H1 (cell line): ENCODE data around the gene CYTH1. TPM values are rescaled to one million over a fixed set of nuclear protein-coding genes. Genes with fewer than 3 reads are reported as not detected.

ENCODE experiments used
- CTCF ChIA-PET: fragments of 300-600 bp; sonication (Branson Sonifier 250); formaldehyde crosslinking; loops from one replicate; lab custom pipeline; 2021; ENCODE audit not compliant: partially characterized antibody; lab: Charles Lee
- POLR2A ChIA-PET: fragments of 300-600 bp; sonication (Branson Sonifier 250); formaldehyde crosslinking; loops from one replicate; lab custom pipeline; 2021; ENCODE audit warnings: inconsistent platforms; ENCODE audit not compliant: partially characterized antibody; lab: Charles Lee
- DNase-seq, 2 experiments: peaks; one replicate each; pipeline versions ENCODE4 v3.0.0 to v3.0.0-alpha.2; 2010 to 2022; ENCODE audit warnings: low spot score in 2 of 2, low read depth in 1 of 2, mixed read lengths in 1 of 2
- FAIRE-seq: peaks from 2 replicates; lab custom pipeline; 2011; peaks lifted over from hg19 to GRCh38; lab: Jason Lieb, UNC
- H2AFZ ChIP-seq: 2 replicates; pipeline ENCODE4 v1.8.1; 2012; ENCODE audit warnings: low read length, inconsistent platforms
- H2AK5ac ChIP-seq: 2 replicates; pipeline ENCODE4 v1.6.1; 2013; ENCODE audit warnings: low read depth, low read length
- H2BK120ac ChIP-seq: replicated peaks from 2 replicates; pipeline ENCODE3; 2013; ENCODE audit warnings: low read depth, low read length, inconsistent platforms
- H2BK12ac ChIP-seq: 2 replicates; pipeline ENCODE4 v1.6.1; 2013; ENCODE audit warnings: low read depth, low read length
- H2BK15ac ChIP-seq: 2 replicates; pipeline ENCODE4 v1.6.1; 2013; ENCODE audit warnings: low read length
- H2BK20ac ChIP-seq: 2 replicates; pipeline ENCODE4 v1.6.1; 2013; ENCODE audit warnings: low read length
- H2BK5ac ChIP-seq: 2 replicates; pipeline ENCODE4 v1.6.1; 2013; ENCODE audit warnings: low read depth, low read length
- H3K14ac ChIP-seq: 2 replicates; pipeline ENCODE4 v1.6.1; 2013; ENCODE audit warnings: inconsistent platforms; ENCODE audit not compliant: insufficient read length
- H3K18ac ChIP-seq: 2 replicates; pipeline ENCODE4 v1.6.1; 2013; ENCODE audit warnings: low read length; ENCODE audit errors: extremely low read depth
- H3K23ac ChIP-seq: 2 replicates; pipeline ENCODE4 v1.6.1; 2013; ENCODE audit warnings: inconsistent platforms; ENCODE audit not compliant: insufficient read length
- H3K23me2 ChIP-seq: 2 replicates; pipeline ENCODE4 v1.6.1; 2013; ENCODE audit warnings: low read depth, low read length
- H3K27ac ChIP-seq: 2 replicates; pipeline ENCODE4 v1.6.1; 2011; ENCODE audit warnings: low read depth, low read length, inconsistent platforms
- H3K27me3 ChIP-seq, 4 experiments: replicated peaks in 1 of 4; 1 replicate in 1 of 4; 2 replicates in 3 of 4; pipeline versions ENCODE4 v1.6.1 to v1.8.1; 2011 to 2013; ENCODE audit warnings: low read length in 3 of 4, mild to moderate bottlenecking in 3 of 4, inconsistent platforms in 2 of 4, mixed read lengths in 2 of 4, moderate library complexity in 1 of 4; ENCODE audit not compliant: control insufficient read depth in 3 of 4, insufficient read depth in 3 of 4; ENCODE audit errors: extremely low read depth in 1 of 4
- H3K36me3 ChIP-seq, 4 experiments: 2 replicates each; pipeline versions ENCODE4 v1.6.1 to v1.8.1; 2011 to 2013; ENCODE audit warnings: mild to moderate bottlenecking in 4 of 4, low read length in 3 of 4, moderate library complexity in 2 of 4, control low read depth in 1 of 4, inconsistent platforms in 1 of 4; ENCODE audit not compliant: insufficient read depth in 4 of 4, control insufficient read depth in 2 of 4
- H3K4ac ChIP-seq: replicated peaks from 2 replicates; pipeline ENCODE3; 2013; ENCODE audit warnings: low read length, low read depth, mixed read lengths, inconsistent platforms; ENCODE audit not compliant: insufficient read length
- H3K4me1 ChIP-seq, 4 experiments: replicated peaks in 1 of 4; 1 replicate in 1 of 4; 2 replicates in 3 of 4; pipeline versions ENCODE4 v1.6.1 to v1.8.1; 2011 to 2013; ENCODE audit warnings: low read length in 3 of 4, inconsistent platforms in 2 of 4, mixed read lengths in 1 of 4; ENCODE audit not compliant: insufficient read depth in 4 of 4, control insufficient read depth in 3 of 4
- H3K4me2 ChIP-seq, 2 experiments: 2 replicates each; pipeline versions ENCODE4 v1.6.1 to v1.8.1; 2011 to 2013; ENCODE audit warnings: low read depth in 2 of 2, low read length in 2 of 2, control low read depth in 1 of 2, inconsistent platforms in 1 of 2, mild to moderate bottlenecking in 1 of 2; ENCODE audit not compliant: insufficient read depth in 1 of 2
- H3K4me3 ChIP-seq, 4 experiments: fragments of 200-600, 300-600 bp in 1 of 4; sonication (generic), shearing (Covaris generic), sonication (Bioruptor Twin) in 1 of 4; 2 replicates each; pipeline versions ENCODE4 v1.5.1 to v1.8.1; 2011 to 2016; ENCODE audit warnings: low read length in 4 of 4, low read depth in 3 of 4, control low read depth in 2 of 4, inconsistent platforms in 2 of 4, mild to moderate bottlenecking in 2 of 4, mixed read lengths in 1 of 4, moderate library complexity in 1 of 4; ENCODE audit not compliant: insufficient read depth in 2 of 4; ENCODE audit errors: extremely low read depth in 1 of 4
- H3K56ac ChIP-seq: replicated peaks from 2 replicates; pipeline ENCODE3; 2013; ENCODE audit warnings: low read depth, mild to moderate bottlenecking, mixed read lengths, low read length, inconsistent platforms; ENCODE audit not compliant: insufficient read length
- H3K79me1 ChIP-seq: 2 replicates; pipeline ENCODE4 v1.6.1; 2013; ENCODE audit warnings: low read depth, low read length, control low read depth
- H3K79me2 ChIP-seq, 2 experiments: 2 replicates each; pipeline versions ENCODE4 v1.6.1 to v1.8.1; 2012 to 2013; ENCODE audit warnings: low read length in 2 of 2, mild to moderate bottlenecking in 2 of 2, inconsistent platforms in 1 of 2; ENCODE audit not compliant: insufficient read depth in 2 of 2, control insufficient read depth in 1 of 2
- H3K9ac ChIP-seq, 4 experiments: replicated peaks in 1 of 4; 1 replicate in 1 of 4; 2 replicates in 3 of 4; pipeline versions ENCODE4 v1.6.1 to v1.8.1; 2011 to 2013; ENCODE audit warnings: low read depth in 3 of 4, low read length in 3 of 4, control low read depth in 2 of 4, mild to moderate bottlenecking in 2 of 4, moderate library complexity in 2 of 4, inconsistent platforms in 1 of 4; ENCODE audit errors: extremely low read depth in 1 of 4
- H3K9me3 ChIP-seq, 2 experiments: 2 replicates each; pipeline versions ENCODE4 v1.6.1 to v1.8.1; 2012 to 2013; ENCODE audit warnings: mild to moderate bottlenecking in 2 of 2, moderate library complexity in 2 of 2, control low read depth in 1 of 2, inconsistent platforms in 1 of 2, low read depth in 1 of 2, low read length in 1 of 2, mixed read lengths in 1 of 2; ENCODE audit not compliant: insufficient read depth in 2 of 2
- H4K20me1 ChIP-seq, 2 experiments: replicated peaks in 1 of 2; 2 replicates each; pipeline versions ENCODE3 to v1.8.1; 2011 to 2013; ENCODE audit warnings: inconsistent platforms in 2 of 2, low read length in 2 of 2, mild to moderate bottlenecking in 1 of 2; ENCODE audit not compliant: insufficient read depth in 2 of 2, control insufficient read depth in 1 of 2
- H4K5ac ChIP-seq: 2 replicates; pipeline ENCODE4 v1.6.1; 2013; ENCODE audit warnings: low read length, low read depth, mixed read lengths, inconsistent platforms; ENCODE audit not compliant: insufficient read length
- H4K8ac ChIP-seq: 2 replicates; pipeline ENCODE4 v1.8.0; 2013; ENCODE audit warnings: mild to moderate bottlenecking, moderate library complexity, low read length, inconsistent platforms; ENCODE audit not compliant: insufficient read depth; ENCODE audit errors: extremely low read depth
- H4K91ac ChIP-seq: replicated peaks from 2 replicates; pipeline ENCODE3; 2013; ENCODE audit warnings: low read length, mixed read lengths, inconsistent platforms; ENCODE audit not compliant: insufficient read length
- GTF2F1 ChIP-seq: IDR thresholded peaks from 2 replicates; pipeline ENCODE4 v1.6.1; 2012; ENCODE audit warnings: low read depth, low read length, improper control_type of control experiment, borderline replicate concordance
- HDAC2 ChIP-seq, 2 experiments: fragments of 300-600 bp in 1 of 2; sonication (generic) in 1 of 2; IDR thresholded peaks; 2 replicates each; pipeline ENCODE4 v1.6.1; 2011 to 2012; ENCODE audit warnings: low read depth in 2 of 2, low read length in 2 of 2, mild to moderate bottlenecking in 2 of 2, moderate library complexity in 2 of 2, borderline replicate concordance in 1 of 2, inconsistent platforms in 1 of 2
- HDAC6 ChIP-seq: IDR thresholded peaks from one replicate; pipeline ENCODE4 v1.7.1; 2012; ENCODE audit warnings: low read depth, mild to moderate bottlenecking, inconsistent platforms, low read length, moderate library complexity
- NANOG ChIP-seq: IDR thresholded peaks from 2 replicates; pipeline ENCODE4 v1.6.1; 2011; ENCODE audit warnings: low read length, low read depth, mild to moderate bottlenecking, inconsistent platforms; ENCODE audit not compliant: insufficient read depth, poor library complexity, severe bottlenecking
- POLR2A ChIP-seq, 2 experiments: IDR thresholded peaks; 1 replicate in 1 of 2; 2 replicates in 1 of 2; pipeline ENCODE4 v1.6.1; 2011; ENCODE audit warnings: low read depth in 2 of 2, low read length in 2 of 2, mild to moderate bottlenecking in 2 of 2; ENCODE audit errors: control extremely low read depth in 1 of 2
- SUZ12 ChIP-seq: fragments of 200-600 bp; sonication (generic); IDR thresholded peaks from 2 replicates; pipeline ENCODE4 v1.6.1; 2012; ENCODE audit warnings: mild to moderate bottlenecking, inconsistent platforms, low read length, moderate library complexity, mixed read lengths
- TAF7 ChIP-seq: optimal IDR thresholded peaks from 2 replicates; pipeline ENCODE3; 2011; ENCODE audit warnings: low read depth, mild to moderate bottlenecking, inconsistent platforms, low read length, moderate library complexity, borderline replicate concordance
- YY1 ChIP-seq: IDR thresholded peaks from 2 replicates; pipeline ENCODE4 v1.6.1; 2011; ENCODE audit warnings: low read depth, mild to moderate bottlenecking, low read length
- WGBS, 2 experiments: shearing (Covaris generic) in 1 of 2; methylation state at CpG; one replicate each; pipeline versions ENCODE4 v1.1.6 to v1.1.7; 2013 to 2015; ENCODE audit warnings: low lambda C conversion rate in 2 of 2, mixed read lengths in 2 of 2, inconsistent platforms in 1 of 2, low coverage in 1 of 2, missing lambda C conversion rate in 1 of 2; ENCODE audit not compliant: insufficient replicate concordance in 2 of 2, insufficient coverage in 1 of 2, insufficient read length in 1 of 2; ENCODE audit errors: extremely low coverage in 1 of 2, missing lambda C conversion rate in 1 of 2; 5-methylcytosine and 5-hydroxymethylcytosine counted together
- polyA plus RNA-seq, 7 experiments: library from polyadenylated mRNA; depleted of rRNA in 3 of 7; stranded (reverse) in 5 of 7; unstranded in 2 of 7; fragments of >200 nt in 5 of 7; fragments of 200-250 nt in 2 of 7; gene quantifications; 1 replicate in 5 of 7; 2 replicates in 1 of 7; 4 replicates in 1 of 7; pipeline versions ENCODE4 v1.2.1 to v1.2.3, GENCODE V29; 2011 to 2013; ENCODE audit warnings: missing spikeins in 2 of 7, mixed read lengths in 2 of 7
- total RNA-seq: library from RNA; stranded (reverse); fragmentation: NEBNext Ultra II Directional; extraction: Animal tissue kit (Norgen Biotek cat#: 25700); gene quantifications from 2 replicates; pipeline ENCODE4 v1.2.1, GENCODE V29; 2021
- TF ChIP-seq, protein P1 (sequence below), 3 experiments: IDR thresholded peaks; 1 replicate in 2 of 3; 2 replicates in 1 of 3; pipeline versions ENCODE4 v1.5.1 to v1.6.1; 2011; ENCODE audit warnings: low read length in 3 of 3, mild to moderate bottlenecking in 3 of 3, inconsistent platforms in 2 of 3, low read depth in 1 of 3, moderate library complexity in 1 of 3; ENCODE audit not compliant: insufficient read depth in 1 of 3; ENCODE audit errors: control extremely low read depth in 1 of 3

CYTH1 gene
- total and polyA plus RNA-seq, 2 of the 8 experiments (the other 6 are each of a cell fraction or from before 2014, with no cell fraction given), result 12.8 to 14.8 TPM

GRCh38 chr17:78640700-78641099 is 141.4 kb downstream of the CYTH1 start:
- no peak overlapping the region for H2BK5ac ChIP-seq
- FAIRE-seq, result no peak

More at GRCh38 chr17:78640700-78641099, 141.4 kb downstream of the CYTH1 start:
- CTCF ChIA-PET, result interaction anchor here (0.6 to 1.4 kb wide), 4 partner anchors 49 to 442 kb away, joined by 3 to 4 read pairs (median 3); no protein-coding TSS in a partner anchor
- no peaks in the 10 kb centered on the region for H3K79me2 ChIP-seq
- no peak overlapping the region for H2BK120ac ChIP-seq
- H3K23me2 ChIP-seq, result peaks cover 3% of the 10 kb centered on the region; the same call in 1 of the 2 replicates
- no peak overlapping the region for H3K4me3 ChIP-seq
- H2AFZ ChIP-seq, result no peak overlapping the region
- no peak overlapping the region for H2AK5ac ChIP-seq
- no peaks in the 10 kb centered on the region for H3K9me3 ChIP-seq
- H3K18ac ChIP-seq, result no peak overlapping the region
- H3K79me1 ChIP-seq, result no peaks in the 10 kb centered on the region
- no peak overlapping the region for H2BK12ac ChIP-seq
- TF ChIP-seq POLR2A (IDR thresholded peaks at IDR 0.05; ENCODE audit: control extremely low read depth in 1 of 2, low read depth in 2 of 2, low read length in 2 of 2) (no peak), SUZ12 (no peak), HDAC2 (IDR thresholded peaks at IDR 0.05; ENCODE audit: borderline replicate concordance in 1 of 2, low read depth in 2 of 2, low read length in 2 of 2) (no peak), NANOG (no peak), GTF2F1 (no peak), TAF7 (no peak), YY1 (no peak), HDAC6 (no peak)
- TF ChIP-seq, protein P1, sequence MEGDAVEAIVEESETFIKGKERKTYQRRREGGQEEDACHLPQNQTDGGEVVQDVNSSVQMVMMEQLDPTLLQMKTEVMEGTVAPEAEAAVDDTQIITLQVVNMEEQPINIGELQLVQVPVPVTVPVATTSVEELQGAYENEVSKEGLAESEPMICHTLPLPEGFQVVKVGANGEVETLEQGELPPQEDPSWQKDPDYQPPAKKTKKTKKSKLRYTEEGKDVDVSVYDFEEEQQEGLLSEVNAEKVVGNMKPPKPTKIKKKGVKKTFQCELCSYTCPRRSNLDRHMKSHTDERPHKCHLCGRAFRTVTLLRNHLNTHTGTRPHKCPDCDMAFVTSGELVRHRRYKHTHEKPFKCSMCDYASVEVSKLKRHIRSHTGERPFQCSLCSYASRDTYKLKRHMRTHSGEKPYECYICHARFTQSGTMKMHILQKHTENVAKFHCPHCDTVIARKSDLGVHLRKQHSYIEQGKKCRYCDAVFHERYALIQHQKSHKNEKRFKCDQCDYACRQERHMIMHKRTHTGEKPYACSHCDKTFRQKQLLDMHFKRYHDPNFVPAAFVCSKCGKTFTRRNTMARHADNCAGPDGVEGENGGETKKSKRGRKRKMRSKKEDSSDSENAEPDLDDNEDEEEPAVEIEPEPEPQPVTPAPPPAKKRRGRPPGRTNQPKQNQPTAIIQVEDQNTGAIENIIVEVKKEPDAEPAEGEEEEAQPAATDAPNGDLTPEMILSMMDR (IDR thresholded peaks at IDR 0.05; ENCODE audit: control extremely low read depth in 1 of 3, insufficient read depth in 1 of 3, low read depth in 1 of 3, low read length in 3 of 3), result no peak
- H3K4me1 ChIP-seq, result no peaks in the 10 kb centered on the region
- no peaks in the 10 kb centered on the region for H4K20me1 ChIP-seq
- H4K5ac ChIP-seq, result no peak overlapping the region
- no peak overlapping the region for H3K27ac ChIP-seq
- no peak overlapping the region for H2BK20ac ChIP-seq
- H3K9ac ChIP-seq, result no peak overlapping the region
- no peaks in the 10 kb centered on the region for H3K27me3 ChIP-seq
- no peak overlapping the region for H2BK15ac ChIP-seq
- H3K4ac ChIP-seq, result no peak overlapping the region
- no peak overlapping the region for H4K8ac ChIP-seq
- no peak overlapping the region for H4K91ac ChIP-seq
- POLR2A ChIA-PET, result no interaction called here
- 73% methylated on average over 4 of the region's 4 CpGs; no CpG with 5 or more reads in 1 of the 2 experiments for WGBS, 2 experiments
- H3K36me3 ChIP-seq, result no peaks in the 10 kb centered on the region
- no peak overlapping the region for H3K56ac ChIP-seq
- no peak overlapping the region for H3K4me2 ChIP-seq
- no peak overlapping the region for H3K14ac ChIP-seq
- no peak overlapping the region for H3K23ac ChIP-seq
- DNase-seq, result no peak
